Thyroid gland (tissue), 4 donors: ENCODE results near the gene C2CD2.

Experiments
- CTCF ChIP-seq, 6 experiments: fragments of 200-600 bp in 3 of 6; fragments of 450-650 bp in 3 of 6; sonication (generic) in 3 of 6; IDR thresholded peaks; one replicate each; pipeline ENCODE4 v1.5.1; 2016 to 2019; ENCODE audit warnings: antibody characterized with exemption in 6 of 6, mild to moderate bottlenecking in 2 of 6, inconsistent platforms in 1 of 6, moderate library complexity in 1 of 6
- POLR2A ChIP-seq, 2 donors: fragments of 450-650 bp; IDR thresholded peaks; one replicate each; pipeline ENCODE4 v1.6.1; 2017; ENCODE audit warnings: antibody characterized with exemption in 2 of 2, mild to moderate bottlenecking in 2 of 2, moderate library complexity in 1 of 2

GRCh38 chr21:41913230-41913629, 40.6 kb downstream of the C2CD2 start:
- TF ChIP-seq CTCF (IDR thresholded peaks at IDR 0.05), result no peak
- no peak for TF ChIP-seq POLR2A (IDR thresholded peaks at IDR 0.05)
